ENCODE measurements around the gene ASPM.
A peak's percentile ranks its signal among the peaks of the same experiment; 100 is the strongest.

Gene ASPM

GRCh38 chr1:197144570-197145325 is 1.7 kb downstream of the ASPM start:
- TF ChIP-seq CTCF (IDR thresholded peaks at IDR 0.05; ENCODE audit: low read depth, low read length, missing control alignments): no peak
- H3K4me3 ChIP-seq (ENCODE audit: low read depth, low read length): peak overlapping the region; percentile 96
- no peak for DNase-seq (ENCODE audit: low read depth)

- H3K4me3 ChIP-seq (ENCODE audit: low read depth, low read length): no peak overlapping the region
- TF ChIP-seq CTCF (IDR thresholded peaks at IDR 0.05; ENCODE audit: low read depth, low read length, missing control alignments): no peak
- DNase-seq (ENCODE audit: low read depth): no peak
Observed at GRCh38 chr1:197143276-197143675, 3.2 kb downstream of the ASPM start.

GRCh38 chr1:197141575-197141974 is 4.9 kb downstream of the ASPM start:
- no peak for DNase-seq (ENCODE audit: low read depth)
- H3K4me3 ChIP-seq (ENCODE audit: low read depth, low read length): no peak overlapping the region
- no peak for TF ChIP-seq CTCF (IDR thresholded peaks at IDR 0.05; ENCODE audit: low read depth, low read length, missing control alignments)

GRCh38 chr1:197140121-197140520 is 6.3 kb downstream of the ASPM start:
- no peak for DNase-seq (ENCODE audit: low read depth)
- H3K4me3 ChIP-seq (ENCODE audit: low read depth, low read length): no peak overlapping the region
- TF ChIP-seq CTCF (IDR thresholded peaks at IDR 0.05; ENCODE audit: low read depth, low read length, missing control alignments): no peak

- DNase-seq (ENCODE audit: low read depth): no peak
- H3K4me3 ChIP-seq (ENCODE audit: low read depth, low read length): no peak overlapping the region
- TF ChIP-seq CTCF (IDR thresholded peaks at IDR 0.05; ENCODE audit: low read depth, low read length, missing control alignments): no peak
Observed at GRCh38 chr1:197139169-197139568, 7.3 kb downstream of the ASPM start.

- DNase-seq (ENCODE audit: low read depth): no peak
- no peak for TF ChIP-seq CTCF (IDR thresholded peaks at IDR 0.05; ENCODE audit: low read depth, low read length, missing control alignments)
Observed at GRCh38 chr1:197137322-197137721, 9.1 kb downstream of the ASPM start.

More at GRCh38 chr1:197137322-197137721, 9.1 kb downstream of the ASPM start:
- H3K4me3 ChIP-seq (ENCODE audit: low read depth, low read length): no peak overlapping the region

Data from GM12864 (cell line).